Lung (tissue), 12 donors: Measurements from ENCODE around the gene ELP4. TPM values are rescaled to one million over a fixed set of nuclear protein-coding genes. Genes with fewer than 3 reads are reported as not detected.
A peak's percentile ranks its signal among the peaks of the same experiment; 100 is the strongest.

ENCODE experiments used
- ATAC-seq: fragments of 200-7000 bp; cut with Tn5 transposase; one replicate; pipeline ENCODE4 v1.9.1; 2020; ENCODE audit warnings: moderate number of reproducible peaks; ENCODE audit not compliant: insufficient read depth, low FRiP score
- DNase-seq, 3 donors: peaks; one replicate each; pipeline ENCODE4 v3.0.0-alpha.2; 2013 to 2017
- H3K27ac ChIP-seq, 2 donors: one replicate each; pipeline ENCODE4 v1.5.1; 2013; ENCODE audit warnings: mild to moderate bottlenecking in 2 of 2, moderate library complexity in 2 of 2, control low read depth in 1 of 2, inconsistent platforms in 1 of 2, low read depth in 1 of 2, low read length in 1 of 2
- H3K27me3 ChIP-seq, 3 donors: one replicate each; pipeline ENCODE4 v1.5.1; 2013; ENCODE audit warnings: low read length in 2 of 3; ENCODE audit not compliant: control insufficient read depth in 3 of 3, insufficient read depth in 3 of 3
- H3K36me3 ChIP-seq, 4 donors: one replicate each; pipeline ENCODE4 v1.5.1; 2013; ENCODE audit warnings: low read length in 4 of 4, mild to moderate bottlenecking in 1 of 4, moderate library complexity in 1 of 4; ENCODE audit not compliant: control insufficient read depth in 4 of 4, insufficient read depth in 4 of 4
- H3K4me1 ChIP-seq, 5 donors: one replicate each; pipeline ENCODE4 v1.5.1; 2013; ENCODE audit warnings: low read length in 5 of 5, mild to moderate bottlenecking in 2 of 5, moderate library complexity in 1 of 5; ENCODE audit not compliant: control insufficient read depth in 5 of 5, insufficient read depth in 5 of 5
- H3K4me3 ChIP-seq: one replicate; pipeline ENCODE4 v1.5.1; 2013; ENCODE audit warnings: mild to moderate bottlenecking, control low read depth, moderate library complexity
- H3K9ac ChIP-seq, 2 donors: one replicate each; pipeline ENCODE4 v1.5.1; 2013; ENCODE audit warnings: low read length in 2 of 2, control low read depth in 1 of 2; ENCODE audit not compliant: insufficient read depth in 1 of 2
- H3K9me3 ChIP-seq, 4 donors: one replicate each; pipeline ENCODE4 v1.5.1; 2013; ENCODE audit warnings: low read length in 3 of 4, mild to moderate bottlenecking in 1 of 4, moderate library complexity in 1 of 4; ENCODE audit not compliant: control insufficient read depth in 4 of 4, insufficient read depth in 3 of 4
- WGBS, 2 donors: extraction: QIAGEN DNeasy Blood & Tissue Kit; methylation state at CpG; one replicate each; pipeline ENCODE4 v1.1.7; 2013; 5-methylcytosine and 5-hydroxymethylcytosine counted together
- polyA plus RNA-seq, 2 donors: library from polyadenylated mRNA; stranded (reverse); fragments of 200-250 nt; gene quantifications; one replicate each; pipeline ENCODE4 v1.2.1, GENCODE V29; 2013
- total RNA-seq, 2 donors: library from RNA; depleted of rRNA in 1 of 2; stranded (reverse); fragments of >200 nt in 1 of 2; gene quantifications; one replicate each; pipeline ENCODE4 v1.2.1, GENCODE V29; 2014 to 2021
- TF ChIP-seq, protein P1 (sequence below): IDR thresholded peaks from 2 replicates; pipeline ENCODE4 v1.5.1; 2012; ENCODE audit warnings: mild to moderate bottlenecking; ENCODE audit errors: control extremely low read depth, extremely low read depth
- donor health status: control.
- donor health status: control.
- donor health status: Bipolar disorder and iron deficiency.
- donor health status: healthy.
- donor health status: DM: yes; HTN: yes; CAD: no.

The ELP4 gene
- total and polyA plus RNA-seq, 4 donors, result 7.7 to 47.8 (median 13.7) TPM

DNA sequence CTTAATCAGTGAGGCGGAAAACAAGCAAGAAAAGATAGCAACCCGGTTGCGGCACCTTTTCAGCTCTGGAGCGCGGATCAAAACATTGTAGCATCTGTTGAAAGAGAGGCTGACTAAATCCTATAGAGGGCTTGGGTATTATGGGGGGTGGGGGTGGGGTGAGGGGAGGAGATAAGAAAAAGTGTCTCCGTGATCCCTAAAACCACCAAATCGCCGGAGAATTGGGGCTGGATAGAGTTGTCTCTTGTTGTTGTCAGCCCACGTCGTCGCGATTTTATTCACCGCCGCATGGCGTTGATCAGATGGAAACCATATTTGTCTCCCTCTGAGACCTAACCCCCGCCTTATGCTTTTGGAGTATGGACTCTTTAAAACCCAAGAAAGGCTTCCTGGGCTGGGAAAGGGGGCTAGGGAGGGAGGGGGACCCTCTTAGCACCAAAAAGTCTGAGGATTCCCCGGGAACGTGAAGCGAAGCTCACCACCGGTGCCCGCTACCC, 288.5 kb downstream of the ELP4 start:
- Histone ChIP-seq H3K4me1 (peaks cover 0 to 24% (median 12%) of the 10 kb centered on the region in 5 donors), H3K36me3 (no peaks in the 10 kb centered on the region), H3K27me3 (peaks cover 18 to 96% (median 68%) of the 10 kb centered on the region in 3 donors), H3K4me3 (no peak overlapping the region), H3K9me3 (peaks cover 0 to 24% (median 0%) of the 10 kb centered on the region in 4 donors), H3K9ac (no peak overlapping the region), H3K27ac (no peak overlapping the region)
- ATAC-seq (no peak), DNase-seq (no peak)
- TF ChIP-seq, protein P1, sequence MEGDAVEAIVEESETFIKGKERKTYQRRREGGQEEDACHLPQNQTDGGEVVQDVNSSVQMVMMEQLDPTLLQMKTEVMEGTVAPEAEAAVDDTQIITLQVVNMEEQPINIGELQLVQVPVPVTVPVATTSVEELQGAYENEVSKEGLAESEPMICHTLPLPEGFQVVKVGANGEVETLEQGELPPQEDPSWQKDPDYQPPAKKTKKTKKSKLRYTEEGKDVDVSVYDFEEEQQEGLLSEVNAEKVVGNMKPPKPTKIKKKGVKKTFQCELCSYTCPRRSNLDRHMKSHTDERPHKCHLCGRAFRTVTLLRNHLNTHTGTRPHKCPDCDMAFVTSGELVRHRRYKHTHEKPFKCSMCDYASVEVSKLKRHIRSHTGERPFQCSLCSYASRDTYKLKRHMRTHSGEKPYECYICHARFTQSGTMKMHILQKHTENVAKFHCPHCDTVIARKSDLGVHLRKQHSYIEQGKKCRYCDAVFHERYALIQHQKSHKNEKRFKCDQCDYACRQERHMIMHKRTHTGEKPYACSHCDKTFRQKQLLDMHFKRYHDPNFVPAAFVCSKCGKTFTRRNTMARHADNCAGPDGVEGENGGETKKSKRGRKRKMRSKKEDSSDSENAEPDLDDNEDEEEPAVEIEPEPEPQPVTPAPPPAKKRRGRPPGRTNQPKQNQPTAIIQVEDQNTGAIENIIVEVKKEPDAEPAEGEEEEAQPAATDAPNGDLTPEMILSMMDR, result no peak
- WGBS, 2 donors, result 7 to 10% methylated on average over 21 of the region's 21 CpGs

DNA sequence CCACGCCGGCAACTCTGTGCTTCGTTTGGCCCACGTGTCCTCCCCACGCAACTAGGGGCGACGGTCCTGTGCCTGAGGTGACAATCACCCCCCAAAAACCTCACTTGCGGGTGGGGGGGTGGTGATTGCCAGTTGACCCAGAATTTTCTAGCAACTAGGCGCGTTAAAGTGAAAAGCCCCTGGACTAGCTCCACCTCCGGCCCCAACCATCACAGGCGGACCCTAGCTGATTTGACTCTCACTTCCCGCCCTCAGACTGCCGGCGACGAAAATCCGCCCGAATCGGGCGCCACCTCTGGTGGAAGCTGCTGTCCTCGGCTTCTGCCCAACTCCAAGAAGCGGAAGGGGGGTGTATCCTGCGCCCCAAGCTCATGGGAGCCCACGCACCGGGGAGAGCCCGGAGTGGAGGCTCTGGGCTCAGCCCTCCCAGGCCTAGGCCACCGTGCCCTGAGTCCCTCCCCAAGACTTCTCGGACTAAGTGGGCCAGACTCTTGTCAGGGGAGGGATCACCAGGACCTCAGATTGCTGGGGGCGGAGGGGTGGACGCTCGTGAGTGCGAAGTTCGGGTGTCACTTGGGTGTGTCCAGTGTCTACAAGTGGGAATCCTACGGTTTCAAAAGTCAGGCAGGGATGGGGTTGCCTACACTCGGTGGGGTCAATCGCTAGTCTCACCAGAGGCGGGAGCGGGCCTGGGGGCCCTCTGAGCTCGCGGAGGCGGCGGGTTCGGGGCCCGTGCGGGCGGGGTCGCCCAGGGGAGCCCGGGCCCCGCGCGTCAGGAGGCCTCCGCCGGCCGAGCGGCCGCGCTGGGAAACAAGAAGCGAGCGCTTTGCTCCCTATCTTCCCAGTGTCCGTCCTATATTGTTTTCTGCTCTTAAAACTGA, 289.2 kb downstream of the ELP4 start:
- no peaks in the 10 kb centered on the region for H3K36me3 ChIP-seq
- peaks cover 0 to 27% (median 0%) of the 10 kb centered on the region in 4 donors for H3K9me3 ChIP-seq
- H3K27ac ChIP-seq, result no peak overlapping the region
- peaks cover 18 to 96% (median 75%) of the 10 kb centered on the region in 3 donors for H3K27me3 ChIP-seq
- no peak overlapping the region for H3K4me3 ChIP-seq
- peaks cover 0 to 27% (median 12%) of the 10 kb centered on the region in 5 donors for H3K4me1 ChIP-seq
- TF ChIP-seq, protein P1, result no peak
- no peak for ATAC-seq
- 3 to 6% methylated on average over 60 of the region's 60 CpGs for WGBS, 2 donors
- peak; percentile 59 to 71 (median 71) for DNase-seq
- H3K9ac ChIP-seq, result no peak overlapping the region

DNA sequence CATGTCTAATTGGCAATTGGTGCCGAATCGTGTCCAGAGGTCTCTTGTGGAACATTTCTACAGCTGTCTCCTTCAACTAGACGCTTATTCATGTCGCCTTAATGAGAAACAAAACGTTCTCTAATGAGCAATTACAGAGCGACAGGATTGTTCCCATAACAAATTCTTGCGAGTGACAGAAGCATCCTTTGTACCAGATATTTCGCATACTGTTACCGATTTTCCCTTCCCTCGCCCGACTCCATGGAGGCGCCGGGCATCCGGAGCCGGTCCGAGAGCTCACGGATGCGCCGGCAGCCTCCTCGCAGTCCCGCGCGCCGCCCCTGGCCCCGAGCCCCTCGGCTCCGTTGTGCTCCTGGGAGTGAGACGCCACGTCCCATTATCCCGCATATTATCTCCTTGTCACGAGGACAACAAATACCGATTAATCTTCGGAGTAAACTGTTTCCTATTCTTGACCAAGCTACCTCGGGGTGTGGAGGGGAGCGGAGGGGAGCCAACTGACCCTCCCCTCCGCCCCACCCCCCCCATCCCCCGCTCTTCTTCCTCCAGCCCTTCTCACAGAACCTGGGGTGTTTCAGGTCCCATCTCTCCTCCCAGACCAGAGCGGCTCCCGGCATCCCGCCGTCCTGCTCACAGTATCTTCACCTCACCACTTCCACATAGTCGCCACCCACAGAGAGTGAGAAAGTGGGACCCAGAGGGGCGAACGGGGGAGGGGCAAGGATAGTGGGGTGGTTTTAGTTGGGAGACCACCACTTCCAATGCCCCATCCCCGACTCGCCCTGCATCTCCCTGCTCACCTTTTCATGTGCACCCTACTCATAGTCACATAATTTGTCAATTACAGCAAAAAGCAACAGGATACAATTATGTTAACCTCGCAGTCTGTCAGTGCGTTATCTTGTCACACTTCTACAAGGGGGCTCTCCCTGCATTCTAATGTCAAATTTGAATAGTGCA, 290.1 kb downstream of the ELP4 start:
- no peak for ATAC-seq
- peak in 1 of 3 donors; percentile 17 for DNase-seq
- Histone ChIP-seq H3K4me3 (no peak overlapping the region), H3K9me3 (peaks cover 0 to 34% (median 0%) of the 10 kb centered on the region in 4 donors), H3K27me3 (peaks cover 18 to 96% (median 84%) of the 10 kb centered on the region in 3 donors), H3K27ac (no peak overlapping the region), H3K4me1 (peaks cover 0 to 34% (median 13%) of the 10 kb centered on the region in 5 donors), H3K36me3 (no peaks in the 10 kb centered on the region), H3K9ac (no peak overlapping the region)
- TF ChIP-seq, protein P1, result no peak
- WGBS, 2 donors, result 5 to 6% methylated on average over 48 of the region's 48 CpGs
